NCI-H2029 (cell line): ENCODE measurements around the gene AJAP1.

Source experiments
- DNase-seq: peaks from one replicate; lab custom pipeline; 2025; lab: John Stamatoyannopoulos, UW

Gene AJAP1

DNA sequence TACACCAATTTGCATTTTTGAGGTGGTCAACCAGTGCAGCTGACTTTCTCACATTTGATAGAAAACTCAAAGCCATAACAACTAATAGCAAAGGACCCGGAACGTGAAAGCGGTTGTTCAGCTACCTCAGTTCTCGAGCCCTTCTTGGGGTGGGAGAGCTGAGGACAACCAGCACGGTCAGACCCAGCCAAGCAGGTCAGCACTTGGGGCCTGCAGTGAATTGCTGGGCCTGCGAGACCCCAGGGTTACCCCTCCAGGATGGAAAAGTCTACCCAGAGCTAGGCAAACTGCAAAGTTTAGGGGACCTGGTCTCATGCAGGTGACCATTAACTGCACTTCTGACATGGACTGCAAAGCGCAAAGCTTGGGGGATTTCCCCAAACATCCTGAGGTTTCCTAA, 23.8 kb upstream of the AJAP1 start:
- no peak for DNase-seq

DNA sequence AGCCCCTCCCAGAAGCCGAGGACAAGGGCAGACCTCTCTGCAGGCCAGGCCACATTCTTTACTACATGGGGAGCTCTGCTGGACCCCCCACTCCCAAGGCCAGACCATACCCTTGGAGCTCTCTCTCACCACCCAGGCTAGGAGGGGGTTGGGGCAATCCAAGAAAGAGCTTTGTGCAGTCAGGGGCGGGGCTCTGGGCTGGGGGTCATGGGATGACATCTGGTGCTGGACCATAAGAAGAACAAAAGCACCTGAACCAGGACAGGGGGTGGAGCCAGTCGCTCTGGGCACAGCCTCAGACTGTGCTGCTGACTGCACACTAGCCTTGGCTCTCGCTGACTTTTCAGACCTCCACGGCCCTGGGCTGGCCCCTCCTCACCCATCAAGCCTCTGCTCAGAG, 23.1 kb upstream of the AJAP1 start:
- DNase-seq, result no peak

DNA sequence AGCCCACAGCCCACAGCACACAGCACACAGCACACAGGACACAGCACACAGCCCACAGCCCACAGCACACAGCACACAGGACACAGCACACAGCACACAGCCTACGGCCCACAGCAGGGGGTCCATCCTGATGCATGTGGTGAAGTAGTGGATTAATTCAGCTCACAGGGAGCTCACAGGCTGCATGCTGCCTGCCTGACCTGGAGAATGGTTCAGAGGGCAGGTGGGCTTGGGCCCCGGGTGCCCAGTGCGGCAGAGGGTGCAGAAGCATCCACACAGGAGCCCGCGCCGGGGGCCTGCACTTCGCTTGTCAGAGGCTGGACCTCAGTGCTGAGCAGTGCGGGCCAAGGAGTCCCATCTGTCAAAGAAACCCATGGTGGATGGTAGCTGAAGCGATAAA, 21.1 kb upstream of the AJAP1 start:
- DNase-seq, result no peak

DNA sequence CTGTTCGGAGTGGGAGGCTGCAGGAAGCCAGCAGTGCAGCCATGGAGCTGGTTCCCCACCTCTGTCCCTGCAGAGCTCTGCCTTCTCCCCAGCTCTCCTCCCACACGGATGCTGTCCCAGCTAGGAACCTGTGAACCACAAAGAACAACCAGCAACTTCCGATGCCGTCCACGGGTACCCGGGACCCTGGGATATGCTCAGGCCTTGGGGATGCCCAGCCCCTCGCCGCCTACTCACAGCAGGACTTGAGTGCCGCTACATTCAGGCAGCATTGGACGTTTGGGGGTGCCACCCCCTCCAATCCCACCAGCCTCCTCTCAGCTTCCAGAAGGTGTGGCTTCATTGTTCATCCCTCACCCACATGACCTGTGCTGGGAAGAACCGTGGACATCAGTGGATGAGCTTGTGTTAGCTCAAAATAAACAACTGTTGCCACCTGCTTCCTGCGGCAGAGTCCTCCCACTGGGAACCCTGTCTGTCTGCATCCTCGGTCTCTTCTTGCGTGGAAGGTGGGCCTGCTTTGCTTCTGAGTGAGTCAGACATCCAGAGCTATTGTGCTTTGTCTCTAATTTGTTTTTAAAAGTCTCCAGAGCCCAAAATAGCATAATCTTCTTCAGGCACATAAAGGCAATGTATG, 20.1 kb upstream of the AJAP1 start:
- no peak for DNase-seq

DNA sequence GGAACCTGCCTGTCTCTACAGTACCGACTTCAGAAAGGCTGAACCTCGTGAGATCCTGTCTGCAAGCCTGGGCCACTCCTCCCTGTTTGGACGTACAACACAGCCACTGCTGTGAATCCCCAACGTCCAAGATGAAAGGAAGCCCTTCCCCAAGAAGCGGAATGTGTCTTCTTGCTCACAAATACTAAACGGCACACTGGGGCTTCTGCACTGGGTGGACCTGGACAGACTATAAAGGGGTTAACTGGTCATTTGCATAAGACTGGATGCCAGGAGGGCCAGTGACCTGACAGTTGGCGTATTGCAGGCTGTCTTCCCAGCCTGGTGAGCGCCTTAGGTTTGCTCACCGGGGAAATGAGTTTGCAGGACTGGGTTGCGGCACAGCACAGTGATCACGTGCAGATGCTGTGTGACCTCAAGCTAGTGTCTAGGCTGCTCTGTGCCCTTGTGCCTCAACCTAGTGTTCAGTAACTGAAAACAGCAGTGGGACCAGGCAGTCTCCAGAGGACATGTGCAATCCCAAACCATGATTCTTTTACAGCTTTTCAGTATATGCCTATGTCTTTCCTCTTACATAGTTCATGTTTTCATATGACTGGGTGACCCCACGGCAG, 19.5 kb upstream of the AJAP1 start:
- no peak for DNase-seq

DNA sequence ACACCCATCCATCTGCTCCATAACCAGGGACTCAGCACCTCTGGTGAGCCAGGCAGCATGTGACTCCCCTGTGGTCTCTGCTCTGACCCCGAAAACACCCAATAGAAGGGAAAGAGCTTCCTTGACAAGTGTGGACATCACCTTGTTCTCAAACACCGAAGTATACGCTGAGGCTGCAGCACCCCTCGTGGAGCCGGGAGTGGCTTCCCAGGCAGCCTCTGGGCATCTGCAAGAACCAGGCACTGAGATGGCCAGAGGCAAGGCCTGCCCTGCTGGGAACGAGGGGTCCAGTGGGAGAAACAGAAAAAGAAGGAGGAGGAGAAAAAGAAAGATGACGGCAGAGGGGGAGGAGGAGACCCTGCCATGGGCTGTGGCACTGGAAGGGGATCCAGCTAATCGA, 18.2 kb upstream of the AJAP1 start:
- DNase-seq, result no peak

DNA sequence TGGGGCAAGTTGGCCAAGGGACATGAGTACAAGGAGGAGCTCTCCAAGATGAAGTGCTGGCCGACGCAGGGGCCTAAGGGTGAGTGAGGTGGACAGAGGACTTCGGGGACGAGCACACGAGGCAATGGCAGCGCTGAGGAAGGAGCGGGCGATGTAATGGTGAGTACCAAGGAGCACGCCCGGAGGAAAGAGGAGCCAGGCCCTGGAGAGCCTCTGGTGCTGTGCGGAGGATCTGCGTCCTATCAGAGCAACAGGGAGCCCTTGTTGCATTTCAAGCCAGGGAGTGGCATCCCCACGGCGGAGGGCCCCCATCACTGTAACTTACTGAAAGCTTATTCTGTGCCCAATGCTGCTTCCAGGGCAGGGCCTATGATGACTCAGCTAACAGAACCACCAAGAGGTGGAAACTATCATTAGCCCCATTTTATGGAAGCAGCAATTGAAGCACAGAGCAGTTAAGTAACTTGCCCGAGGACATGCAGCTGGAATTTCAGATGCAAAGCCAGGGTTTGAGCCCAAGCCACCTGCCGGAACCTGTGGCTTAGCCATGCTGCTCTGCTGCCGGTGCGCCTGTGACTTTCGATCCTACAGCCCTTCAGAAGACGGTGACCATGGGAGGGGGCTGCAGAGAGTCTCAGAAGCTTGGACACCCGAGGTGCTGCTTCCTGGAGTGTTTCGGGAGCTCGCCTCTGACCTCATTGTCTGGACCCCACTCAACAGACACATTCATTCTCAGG, 17.6 kb upstream of the AJAP1 start:
- DNase-seq, result no peak

DNA sequence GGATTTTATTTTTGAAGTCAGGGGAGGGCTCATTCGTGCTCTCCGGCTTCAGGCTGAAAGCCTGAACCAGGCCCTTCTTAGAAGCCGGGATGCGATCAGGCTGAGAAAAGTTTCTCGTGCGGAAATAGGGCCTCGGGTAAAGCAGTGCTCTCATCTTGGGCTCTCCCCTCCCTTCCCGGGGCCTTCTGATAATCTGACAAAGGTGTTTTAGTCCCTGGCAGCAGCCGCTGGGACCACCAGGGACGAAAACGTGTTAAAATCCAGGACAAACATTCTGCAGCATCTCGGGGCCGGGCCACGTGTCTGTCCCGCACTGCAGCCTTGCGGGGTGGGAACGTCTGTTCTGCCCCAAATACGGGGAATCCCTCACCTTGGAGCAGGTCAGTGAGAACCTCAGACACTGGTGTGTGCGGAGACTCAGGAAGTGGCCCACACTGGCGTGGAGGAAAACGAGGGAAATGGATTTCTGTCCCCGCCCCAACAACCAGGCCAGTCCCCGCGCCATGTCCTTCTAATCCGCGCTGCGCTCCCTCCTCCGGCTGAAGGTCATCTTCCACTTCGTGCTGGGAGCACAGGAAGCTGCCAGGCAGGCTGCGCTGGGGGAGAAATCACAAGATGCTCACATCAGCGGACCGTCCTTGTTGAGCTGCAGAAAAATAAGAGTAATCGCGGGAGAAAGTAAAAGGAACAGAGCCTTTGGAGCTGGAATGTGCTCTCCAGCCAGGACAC, 16.6 kb upstream of the AJAP1 start:
- no peak for DNase-seq

DNA sequence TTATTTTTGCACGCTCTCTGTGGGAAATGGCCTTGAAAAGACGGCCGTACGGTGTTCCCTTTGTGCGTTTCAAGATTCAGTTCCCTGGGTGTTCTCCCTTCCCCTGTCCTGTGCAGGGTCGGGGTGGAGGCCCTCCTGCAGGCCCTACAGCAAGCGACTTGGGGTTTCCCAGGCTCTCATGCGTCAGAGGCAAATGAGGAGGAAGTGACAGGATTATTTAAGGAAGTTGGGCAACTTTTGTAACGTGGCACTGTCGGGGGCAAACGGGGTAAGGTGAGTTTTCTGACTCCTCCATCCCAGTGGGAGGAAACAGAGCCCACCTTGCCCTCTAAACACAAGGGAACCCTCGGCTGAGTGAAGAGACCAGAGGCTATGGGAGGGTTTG, 16.1 kb upstream of the AJAP1 start:
- DNase-seq, result no peak

DNA sequence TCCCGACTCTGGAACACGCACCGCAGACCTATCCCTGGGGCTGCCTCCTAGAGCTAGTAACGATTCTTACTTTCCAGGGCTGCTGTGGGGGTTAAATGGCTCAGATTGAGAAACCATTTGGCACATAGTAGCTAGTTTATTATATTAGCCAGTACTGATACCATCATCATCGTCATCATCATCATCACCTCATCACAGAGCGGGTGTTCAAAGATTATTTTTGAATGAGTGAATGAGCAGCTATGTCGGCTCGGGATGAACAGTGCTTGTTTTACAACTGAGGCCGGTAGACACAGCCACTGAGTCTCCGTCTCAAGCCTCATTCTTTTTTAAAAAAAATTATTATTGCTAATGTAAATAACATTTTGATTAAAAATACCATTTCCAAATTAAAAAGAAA, 13.5 kb upstream of the AJAP1 start:
- DNase-seq, result no peak

DNA sequence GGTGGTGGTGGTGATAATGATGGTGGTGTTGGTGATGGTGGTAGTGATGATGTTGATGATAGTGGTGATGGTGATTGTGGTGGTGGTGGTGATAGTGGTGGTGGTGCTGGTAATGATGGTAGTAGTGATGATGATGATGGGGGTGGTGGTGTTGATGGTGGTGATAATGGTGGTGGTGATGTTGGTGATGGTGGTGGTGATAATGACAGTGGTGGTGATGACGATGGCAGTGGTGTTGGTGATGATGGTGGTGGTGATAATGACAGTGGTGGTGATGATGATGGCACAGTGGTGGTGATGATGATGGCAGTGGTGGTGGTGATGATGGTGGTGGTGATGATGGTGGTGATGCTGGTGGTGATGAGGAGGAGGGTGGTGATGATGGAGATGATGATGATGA, 7.0 kb upstream of the AJAP1 start:
- no peak for DNase-seq

DNA sequence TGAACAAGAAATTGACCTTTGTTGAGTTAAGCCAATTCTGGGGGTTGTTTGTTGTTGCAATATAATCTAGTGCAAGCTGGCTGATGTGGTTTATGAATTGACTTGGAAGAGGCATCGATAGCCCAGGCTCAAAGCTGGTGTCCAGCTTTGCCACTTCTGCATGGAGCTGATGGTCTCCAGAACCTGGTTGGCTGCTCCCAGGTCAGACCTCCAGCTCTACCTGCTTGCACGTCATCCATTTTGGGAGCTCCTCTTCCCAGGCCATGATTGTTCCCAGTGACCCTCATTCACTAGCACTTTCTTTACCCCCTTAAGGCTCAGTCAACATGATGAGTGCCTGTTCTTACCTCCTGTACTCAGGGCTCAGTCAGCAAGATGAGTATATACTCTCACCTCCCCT, 5.8 kb upstream of the AJAP1 start:
- DNase-seq, result no peak

DNA sequence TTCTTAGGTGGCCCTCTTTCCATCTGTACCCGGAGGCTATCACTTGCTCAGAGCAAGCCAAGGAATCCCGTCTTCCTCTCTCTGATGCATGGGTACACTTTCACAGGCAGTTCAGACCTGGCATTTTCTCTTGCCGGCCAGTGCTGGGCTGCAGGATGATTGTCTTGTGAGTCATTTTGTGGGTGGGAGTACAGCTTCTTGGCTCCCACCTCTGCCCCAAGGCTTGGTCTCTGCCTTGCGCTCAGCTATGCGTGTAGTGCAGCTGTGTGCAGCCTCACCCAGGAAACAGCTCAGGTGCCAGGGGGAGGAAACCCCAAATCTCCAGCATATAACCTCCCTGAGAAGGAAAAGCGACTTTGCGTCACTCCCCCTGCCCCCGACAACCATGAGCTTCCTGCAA, 3.9 kb upstream of the AJAP1 start:
- no peak for DNase-seq

DNA sequence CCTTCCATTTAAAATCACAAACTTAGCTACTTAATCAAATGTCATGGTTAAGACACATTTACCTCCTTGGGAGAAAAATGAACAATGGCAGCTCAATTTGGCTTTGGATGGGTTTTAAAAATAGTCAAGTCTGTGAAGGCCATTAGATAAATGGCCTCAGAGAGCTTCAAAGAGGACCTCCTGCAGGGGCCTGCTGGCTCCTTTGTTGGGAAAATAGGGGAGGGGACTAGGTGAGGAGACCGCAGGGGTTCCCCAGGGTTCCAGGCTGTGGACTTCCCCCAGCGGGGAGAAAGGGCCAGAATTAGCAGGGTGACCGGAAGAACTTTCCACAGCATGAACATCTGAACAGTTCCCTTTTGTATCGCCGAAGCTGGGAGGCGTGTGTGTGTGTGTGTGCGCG, 3.4 kb upstream of the AJAP1 start:
- no peak for DNase-seq

DNA sequence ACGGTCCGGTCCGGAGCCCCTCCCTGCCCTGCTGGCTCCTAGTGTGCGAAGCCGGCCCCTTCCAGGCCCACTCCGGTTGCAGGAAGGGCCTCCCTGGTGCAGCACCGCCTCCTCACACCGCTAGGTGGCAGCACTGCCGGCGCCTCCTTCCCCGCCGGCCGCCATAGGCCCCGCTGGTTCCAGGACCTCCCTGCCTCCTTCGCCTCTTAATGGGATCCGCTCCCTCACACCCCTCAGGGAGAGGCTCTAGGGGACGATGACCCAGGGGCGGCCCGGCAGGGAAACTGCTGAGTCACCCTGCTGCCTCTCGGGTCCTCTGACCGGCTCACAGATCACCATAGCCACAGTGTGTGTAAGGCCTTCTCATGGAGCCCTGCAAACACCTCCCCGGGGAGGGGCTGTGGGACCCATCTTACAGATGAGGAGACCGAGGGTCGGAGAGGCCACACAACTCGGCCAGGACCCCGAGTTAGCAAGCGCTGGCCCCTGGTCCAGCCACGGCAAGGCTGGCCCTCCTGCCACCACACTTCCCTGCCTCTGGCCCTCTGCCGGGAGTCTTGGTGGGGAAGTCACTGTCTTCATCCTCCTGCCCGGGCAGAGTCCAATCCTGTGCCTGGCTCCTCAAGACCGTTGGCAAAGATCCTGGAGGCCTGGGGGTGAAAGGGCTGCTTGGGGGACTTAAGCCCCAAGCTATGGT, 1.6 kb upstream of the AJAP1 start:
- no peak for DNase-seq

DNA sequence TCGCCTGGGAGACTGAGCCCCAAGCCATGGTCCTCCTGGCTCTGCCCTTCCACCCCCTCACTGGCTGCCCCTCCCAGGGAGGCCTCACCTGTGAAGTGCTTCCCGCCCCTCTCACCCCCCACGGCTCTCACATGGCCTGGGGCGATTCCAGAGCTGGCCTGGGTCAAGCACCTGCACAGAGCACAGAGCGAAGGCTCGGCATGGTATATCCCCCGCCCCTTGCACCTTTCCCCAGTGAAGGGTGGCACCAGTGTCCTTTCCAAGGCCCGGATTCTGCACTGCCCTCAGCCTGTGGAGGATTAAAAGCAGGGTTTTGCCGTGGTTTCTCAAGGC, 1.1 kb upstream of the AJAP1 start:
- no peak for DNase-seq

DNA sequence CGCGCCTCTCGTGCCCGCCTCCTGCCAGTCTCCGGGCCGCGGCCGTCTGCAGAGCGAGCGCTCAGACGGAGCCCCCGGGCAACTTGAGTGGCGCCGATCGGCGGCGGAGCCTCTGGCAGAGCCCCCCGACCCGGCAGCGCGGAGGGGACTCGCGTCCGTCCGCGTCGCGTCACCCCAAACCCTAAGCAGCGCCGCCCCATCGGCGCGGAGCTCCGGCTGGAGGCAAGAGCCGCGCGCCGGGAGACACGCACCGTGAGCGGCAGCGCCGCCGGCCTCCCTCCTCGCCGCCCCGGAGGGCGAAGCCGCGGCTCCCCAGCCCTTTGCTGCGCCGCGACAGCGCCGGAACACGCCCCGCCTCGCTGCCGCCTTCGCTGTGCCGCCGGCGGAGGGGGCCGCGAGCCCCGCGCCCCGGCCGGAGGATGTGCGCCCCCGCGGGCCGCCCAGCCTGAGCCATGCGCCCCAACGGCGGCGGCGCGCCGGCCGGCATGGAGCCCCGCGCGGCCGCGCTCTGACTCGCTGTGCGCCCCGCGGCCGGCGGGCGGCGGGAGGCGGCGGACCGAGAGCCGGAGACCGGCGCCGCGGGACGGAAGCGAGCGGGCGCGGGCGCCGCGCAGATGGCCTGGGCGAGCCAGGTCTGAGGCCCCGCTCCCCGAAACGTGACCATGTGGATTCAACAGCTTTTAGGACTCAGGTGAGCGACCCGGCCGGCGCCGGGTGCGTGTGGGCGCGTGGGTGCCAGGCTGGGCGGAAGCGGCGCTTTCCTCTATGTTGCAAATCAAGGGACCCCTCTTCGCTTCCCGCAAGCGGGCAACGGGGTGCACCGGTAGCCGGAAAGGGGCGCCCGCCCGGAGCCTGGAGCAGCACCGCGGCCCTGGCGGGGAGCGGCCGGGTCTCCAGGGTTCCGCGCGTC, 610 bp downstream of the AJAP1 start:
- no peak for DNase-seq

DNA sequence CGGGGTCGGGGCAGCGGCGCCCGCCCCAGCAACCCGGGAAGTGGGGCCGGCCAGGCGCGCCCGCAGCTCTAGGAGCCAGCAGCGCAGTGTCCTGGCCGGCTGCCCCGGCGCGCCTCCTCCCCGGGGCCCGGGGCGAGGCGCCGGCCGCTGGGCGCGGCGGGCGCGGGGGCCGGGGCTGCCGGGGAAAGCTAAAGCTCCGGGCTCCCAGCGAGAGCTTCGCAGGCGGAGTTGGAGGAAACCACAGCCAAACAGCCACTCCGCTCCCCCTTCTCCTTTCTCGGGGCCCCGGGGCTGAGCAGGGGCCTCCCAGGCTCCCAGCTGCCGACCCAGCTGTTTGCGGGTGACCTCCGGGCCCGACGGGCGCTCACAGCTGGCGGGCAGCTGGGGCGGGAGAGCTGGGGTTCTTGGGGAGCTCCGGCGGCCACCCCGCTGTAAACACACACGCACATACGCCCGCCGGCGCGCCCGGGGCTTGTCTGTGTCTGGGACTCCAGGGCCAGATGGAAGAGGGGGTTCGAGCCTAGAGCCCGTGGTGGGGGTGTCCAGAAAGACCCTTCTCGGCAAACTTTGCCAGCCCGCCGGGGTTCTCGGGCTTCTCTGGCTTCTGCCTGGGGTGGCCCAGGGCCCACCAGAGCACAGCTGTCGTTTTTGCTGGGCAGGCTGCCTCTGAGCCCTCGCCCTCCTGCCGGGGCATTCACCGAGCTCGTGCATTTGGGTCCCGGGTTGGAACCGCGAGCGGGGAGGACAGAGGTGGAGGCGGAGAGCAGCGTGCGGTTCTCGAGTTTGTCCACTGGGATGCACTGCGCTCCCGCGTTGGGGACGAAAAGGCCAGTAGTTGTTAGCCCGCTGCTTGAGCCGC, 1.5 kb downstream of the AJAP1 start:
- peak; percentile 50 for DNase-seq

DNA sequence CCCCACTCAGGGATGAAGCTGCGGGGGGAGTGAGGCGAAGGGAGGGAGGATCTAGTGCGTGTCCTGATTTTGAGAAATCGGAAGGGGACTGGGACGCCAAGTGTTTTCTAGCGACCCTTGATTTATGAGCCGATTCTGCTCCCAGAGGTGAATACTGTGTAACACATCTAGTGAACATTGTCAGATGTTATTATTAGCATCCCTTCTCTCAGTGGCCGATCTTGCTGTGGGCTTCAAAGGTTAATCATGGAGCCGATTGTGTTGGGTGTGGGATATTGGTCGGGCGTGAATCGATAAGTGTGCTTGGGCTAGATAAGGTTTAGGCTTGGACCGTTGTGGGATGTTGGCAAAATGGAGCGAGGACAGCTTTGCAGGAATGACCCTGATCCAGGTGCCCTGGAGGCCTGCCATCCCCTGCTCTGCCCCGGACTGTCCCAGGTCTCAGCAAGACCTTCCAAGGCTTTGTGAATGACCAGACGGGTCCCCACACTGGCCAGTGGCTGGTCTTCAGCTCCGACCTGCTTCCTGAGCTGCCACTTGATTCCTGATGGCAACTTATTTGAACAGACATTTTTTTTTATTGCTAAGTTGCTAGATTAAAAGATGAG, 2.2 kb downstream of the AJAP1 start:
- DNase-seq, result no peak

DNA sequence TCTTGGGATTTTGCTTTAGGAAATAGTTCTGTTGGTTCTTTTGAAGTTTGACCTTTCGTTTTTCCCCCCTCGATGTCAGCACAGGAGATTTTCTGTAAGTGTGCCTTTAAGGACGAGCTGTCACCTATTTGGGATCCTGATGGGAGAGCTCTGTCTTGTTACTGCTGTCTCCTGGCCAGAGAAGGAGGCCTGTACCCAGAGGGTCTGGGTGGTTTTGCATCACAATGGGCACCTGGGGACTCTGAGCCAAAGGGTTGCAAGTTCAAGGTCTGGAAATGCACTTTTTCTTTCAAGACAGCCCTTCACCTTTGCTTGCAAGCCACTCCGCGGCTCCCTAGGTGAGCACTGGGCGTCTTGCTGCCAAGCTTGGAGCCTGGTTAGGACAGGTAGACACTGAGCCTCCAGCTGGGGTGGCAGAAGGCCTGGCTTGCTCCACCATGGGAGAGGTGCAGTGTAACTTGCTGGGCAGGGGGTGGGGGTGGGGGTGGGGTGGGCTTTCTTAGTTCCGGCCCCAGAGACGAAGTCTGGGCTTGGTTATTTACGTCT, 2.9 kb downstream of the AJAP1 start:
- DNase-seq, result no peak
